Measurements from ENCODE around the gene CHRNB2.

GRCh38 chr1:154553056-154554030, 14.2 kb upstream of the CHRNB2 start:
- TF ChIP-seq CTCF (IDR thresholded peaks at IDR 0.05; ENCODE audit: low read depth, low read length) (no peak), EZH2phosphoT487 (IDR thresholded peaks at IDR 0.05; ENCODE audit: low read depth) (no peak)

All from OCI-LY3 (cell line).